ENCODE data around the gene FAM110A.
A peak's percentile ranks its signal among the peaks of the same experiment; 100 is the strongest.
"Not testable (repeated sequence)": the region's sequence is repeated elsewhere in the genome, so short reads cannot be mapped to it uniquely, and the experiment has no call there.

FAM110A gene

GRCh38 chr20:826695-827323, 6.7 kb upstream of the FAM110A start:
- no peaks in the 10 kb centered on the region for H3K27me3 ChIP-seq (ENCODE audit: insufficient read depth, low read length)

GRCh38 chr20:827981-828380, 5.5 kb upstream of the FAM110A start:
- H3K4me3 ChIP-seq (ENCODE audit: low read length); H3K36me3 ChIP-seq (ENCODE audit: insufficient read depth, low read length); H3K27me3 ChIP-seq (ENCODE audit: insufficient read depth, low read length); H3K9me3 ChIP-seq (ENCODE audit: low read length); H2AFZ ChIP-seq (ENCODE audit: low read depth, low read length); H3K4me1 ChIP-seq (ENCODE audit: insufficient read depth, low read length): not testable (repeated sequence)

More at GRCh38 chr20:826695-827323, 6.7 kb upstream of the FAM110A start:
- Histone ChIP-seq H3K4me3 (ENCODE audit: low read length) (no peak overlapping the region), H2AFZ (ENCODE audit: low read depth, low read length) (no peak overlapping the region), H3K9me3 (ENCODE audit: low read length) (no peaks in the 10 kb centered on the region), H3K4me1 (ENCODE audit: insufficient read depth, low read length) (no peaks in the 10 kb centered on the region), H3K36me3 (ENCODE audit: insufficient read depth, low read length) (no peaks in the 10 kb centered on the region)

- Histone ChIP-seq H3K36me3 (ENCODE audit: insufficient read depth, low read length) (no peaks in the 10 kb centered on the region), H2AFZ (ENCODE audit: low read depth, low read length) (no peak overlapping the region), H3K4me3 (ENCODE audit: low read length) (no peak overlapping the region)
Observed at GRCh38 chr20:828987-829386, 4.5 kb upstream of the FAM110A start.

DNA sequence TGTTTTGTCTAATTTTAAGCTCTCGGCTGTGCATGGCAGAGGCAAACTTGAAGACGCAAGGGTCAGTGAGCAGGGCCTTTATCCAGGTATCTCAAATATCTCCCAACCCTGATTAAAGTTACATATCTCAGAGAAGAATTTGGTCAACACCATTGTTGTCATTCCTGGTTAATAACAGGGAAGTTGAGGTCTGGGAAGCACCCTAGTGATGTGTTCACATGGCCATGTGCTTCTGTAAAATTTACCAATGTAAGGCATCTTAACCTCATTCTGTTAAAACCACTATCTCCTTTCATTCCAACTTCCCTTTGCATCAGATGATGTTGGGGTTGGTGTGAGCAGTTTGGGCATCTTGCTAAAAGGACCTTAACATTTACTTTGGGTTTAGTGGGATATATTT, 4.0 kb upstream of the FAM110A start:
- H3K4me3 ChIP-seq (ENCODE audit: low read length) = no peak overlapping the region
- peaks cover 5% of the 10 kb centered on the region for H3K4me1 ChIP-seq (ENCODE audit: insufficient read depth, low read length)
- no peaks in the 10 kb centered on the region for H3K9me3 ChIP-seq (ENCODE audit: low read length)
- no peak overlapping the region for H2AFZ ChIP-seq (ENCODE audit: low read depth, low read length)
- no peaks in the 10 kb centered on the region for H3K36me3 ChIP-seq (ENCODE audit: insufficient read depth, low read length)
- H3K27me3 ChIP-seq (ENCODE audit: insufficient read depth, low read length) = no peaks in the 10 kb centered on the region

More at GRCh38 chr20:828987-829386, 4.5 kb upstream of the FAM110A start:
- Histone ChIP-seq H3K4me1 (ENCODE audit: insufficient read depth, low read length) (peaks cover 3% of the 10 kb centered on the region), H3K9me3 (ENCODE audit: low read length) (no peaks in the 10 kb centered on the region), H3K27me3 (ENCODE audit: insufficient read depth, low read length) (no peaks in the 10 kb centered on the region)

DNA sequence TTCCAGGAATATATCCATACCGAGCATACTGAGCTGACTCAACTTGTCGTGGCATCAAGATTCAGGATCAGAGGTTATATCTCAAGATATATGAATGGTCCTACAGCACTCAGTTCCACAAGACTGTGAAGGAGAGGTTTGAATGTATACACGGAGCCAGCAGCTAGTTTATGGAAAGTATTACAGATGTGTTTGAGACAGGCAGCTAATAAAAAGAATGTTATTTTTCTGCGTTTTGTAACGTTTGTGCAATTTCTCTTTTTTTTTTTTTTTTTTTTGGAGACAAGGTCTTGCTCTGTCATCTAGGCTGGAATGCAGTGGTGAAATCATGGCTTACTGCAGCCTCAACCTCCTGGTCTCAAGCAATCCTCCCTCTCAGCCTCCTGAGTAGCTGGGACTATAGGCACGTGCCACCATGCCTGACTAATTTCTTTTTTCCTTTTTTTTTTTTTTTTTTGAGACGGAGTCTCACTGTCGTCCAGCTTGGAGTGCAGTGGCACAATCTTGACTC, 3.4 kb upstream of the FAM110A start:
- Histone ChIP-seq H3K4me1 (ENCODE audit: insufficient read depth, low read length) (peaks cover 9% of the 10 kb centered on the region), H3K9me3 (ENCODE audit: low read length) (no peaks in the 10 kb centered on the region), H2AFZ (ENCODE audit: low read depth, low read length) (no peak overlapping the region), H3K36me3 (ENCODE audit: insufficient read depth, low read length) (no peaks in the 10 kb centered on the region), H3K27me3 (ENCODE audit: insufficient read depth, low read length) (no peaks in the 10 kb centered on the region), H3K4me3 (ENCODE audit: low read length) (no peak overlapping the region)

- H3K9me3 ChIP-seq (ENCODE audit: low read length) = no peaks in the 10 kb centered on the region
- peaks cover 9% of the 10 kb centered on the region for H3K4me1 ChIP-seq (ENCODE audit: insufficient read depth, low read length)
- H2AFZ ChIP-seq (ENCODE audit: low read depth, low read length) = no peak overlapping the region
- H3K4me3 ChIP-seq (ENCODE audit: low read length) = no peak overlapping the region
- H3K36me3 ChIP-seq (ENCODE audit: insufficient read depth, low read length) = no peaks in the 10 kb centered on the region
- H3K27me3 ChIP-seq (ENCODE audit: insufficient read depth, low read length) = no peaks in the 10 kb centered on the region
Observed at GRCh38 chr20:831251-831650, 2.3 kb upstream of the FAM110A start.

DNA sequence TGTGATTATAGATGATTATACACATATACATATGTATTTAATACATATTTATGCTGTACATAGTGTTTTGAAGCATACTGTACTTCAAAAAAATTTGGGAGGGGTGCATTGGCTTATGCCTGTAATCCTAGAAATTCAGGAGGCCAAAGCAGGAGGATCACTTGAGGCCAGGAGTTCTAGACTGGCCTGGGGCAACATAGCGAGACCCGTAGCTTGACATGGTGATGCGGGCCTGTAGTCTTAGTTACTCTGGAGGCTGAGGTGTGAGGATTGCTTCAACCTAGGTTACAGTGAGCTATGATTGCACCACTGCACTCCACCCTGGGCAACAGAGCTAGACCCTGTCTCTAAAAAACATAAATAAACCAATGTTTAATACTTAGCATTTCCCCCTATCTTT, 1.6 kb upstream of the FAM110A start:
- H3K9me3 ChIP-seq (ENCODE audit: low read length) = no peaks in the 10 kb centered on the region
- H3K27me3 ChIP-seq (ENCODE audit: insufficient read depth, low read length) = no peaks in the 10 kb centered on the region
- H3K4me1 ChIP-seq (ENCODE audit: insufficient read depth, low read length) = peaks cover 9% of the 10 kb centered on the region
- H2AFZ ChIP-seq (ENCODE audit: low read depth, low read length) = no peak overlapping the region
- no peaks in the 10 kb centered on the region for H3K36me3 ChIP-seq (ENCODE audit: insufficient read depth, low read length)
- H3K4me3 ChIP-seq (ENCODE audit: low read length) = no peak overlapping the region

GRCh38 chr20:833121-833449, 430 bp upstream of the FAM110A start:
- Histone ChIP-seq H2AFZ (ENCODE audit: low read depth, low read length) (peak overlapping the region; percentile 84), H3K27me3 (ENCODE audit: insufficient read depth, low read length) (no peaks in the 10 kb centered on the region), H3K4me3 (ENCODE audit: low read length) (peak overlapping the region; percentile 77), H3K4me1 (ENCODE audit: insufficient read depth, low read length) (peaks cover 9% of the 10 kb centered on the region), H3K36me3 (ENCODE audit: insufficient read depth, low read length) (no peaks in the 10 kb centered on the region), H3K9me3 (ENCODE audit: low read length) (no peaks in the 10 kb centered on the region)

DNA sequence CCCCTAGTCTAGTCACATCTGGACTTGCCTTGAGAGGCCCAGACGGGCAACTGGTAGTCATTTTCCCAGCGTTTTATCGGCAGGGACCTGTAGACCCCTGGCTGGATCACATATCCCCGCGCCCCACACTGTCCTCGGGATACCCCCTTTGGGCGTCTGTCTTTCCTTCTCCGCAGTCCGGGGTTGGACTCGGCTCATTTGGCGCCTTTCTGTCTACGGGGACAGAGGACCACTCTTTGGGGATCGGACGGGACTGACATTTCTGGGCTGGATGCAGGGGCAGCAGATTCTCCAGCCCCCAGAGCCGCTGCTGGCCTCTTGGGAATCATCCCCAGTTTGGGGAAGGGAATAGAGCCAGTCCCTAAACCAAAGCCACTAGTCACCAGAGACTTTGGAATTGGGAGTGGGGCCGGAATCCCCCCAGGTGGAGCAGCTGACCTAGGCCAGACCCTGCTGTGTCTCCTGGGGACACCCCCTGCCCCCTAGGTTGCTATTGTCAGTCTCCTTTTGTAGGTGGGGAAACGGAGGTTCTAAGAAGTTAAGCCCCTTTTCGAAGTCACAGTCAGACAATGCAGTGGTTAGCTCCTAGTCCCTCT, 734 bp downstream of the FAM110A start:
- Histone ChIP-seq H2AFZ (ENCODE audit: low read depth, low read length) (peak overlapping the region; percentile 84), H3K9me3 (ENCODE audit: low read length) (no peaks in the 10 kb centered on the region), H3K36me3 (ENCODE audit: insufficient read depth, low read length) (no peaks in the 10 kb centered on the region), H3K27me3 (ENCODE audit: insufficient read depth, low read length) (no peaks in the 10 kb centered on the region), H3K4me1 (ENCODE audit: insufficient read depth, low read length) (peaks cover 9% of the 10 kb centered on the region), H3K4me3 (ENCODE audit: low read length) (peak overlapping the region; percentile 77)

DNA sequence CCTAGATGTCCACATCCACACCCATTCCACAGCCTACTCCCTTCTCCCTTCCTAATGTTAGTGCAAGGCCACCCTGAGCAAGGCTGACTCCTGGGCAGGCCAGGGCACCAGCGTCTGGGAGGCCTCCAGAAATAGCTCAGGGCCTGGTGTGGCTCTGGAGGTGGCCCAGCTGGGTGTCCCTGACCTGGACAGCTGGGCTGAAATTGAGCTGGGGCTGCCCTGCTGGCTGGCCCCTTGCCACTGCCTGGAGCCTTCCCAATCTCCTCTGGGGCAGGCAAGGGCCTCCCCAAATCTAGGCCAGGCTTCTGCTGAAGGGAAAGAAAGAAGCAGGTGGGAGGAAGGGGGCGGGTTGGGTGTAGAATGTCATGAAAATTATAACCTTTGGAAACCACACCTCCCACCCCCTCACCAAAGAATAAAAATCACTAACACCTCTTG, 2.1 kb downstream of the FAM110A start:
- Histone ChIP-seq H3K9me3 (ENCODE audit: low read length) (no peaks in the 10 kb centered on the region), H3K27me3 (ENCODE audit: insufficient read depth, low read length) (no peaks in the 10 kb centered on the region), H2AFZ (ENCODE audit: low read depth, low read length) (no peak overlapping the region), H3K4me1 (ENCODE audit: insufficient read depth, low read length) (peaks cover 9% of the 10 kb centered on the region), H3K36me3 (ENCODE audit: insufficient read depth, low read length) (no peaks in the 10 kb centered on the region), H3K4me3 (ENCODE audit: low read length) (no peak overlapping the region)

- Histone ChIP-seq H3K27me3 (ENCODE audit: insufficient read depth, low read length) (no peaks in the 10 kb centered on the region), H3K4me1 (ENCODE audit: insufficient read depth, low read length) (peaks cover 9% of the 10 kb centered on the region), H3K9me3 (ENCODE audit: low read length) (no peaks in the 10 kb centered on the region), H3K36me3 (ENCODE audit: insufficient read depth, low read length) (no peaks in the 10 kb centered on the region), H3K4me3 (ENCODE audit: low read length) (no peak overlapping the region), H2AFZ (ENCODE audit: low read depth, low read length) (no peak overlapping the region)
Observed at GRCh38 chr20:836190-836589, 2.7 kb downstream of the FAM110A start.

GRCh38 chr20:839015-839414, 5.5 kb downstream of the FAM110A start:
- Histone ChIP-seq H3K9me3 (ENCODE audit: low read length) (no peaks in the 10 kb centered on the region), H3K4me1 (ENCODE audit: insufficient read depth, low read length) (peaks cover 8% of the 10 kb centered on the region), H3K27me3 (ENCODE audit: insufficient read depth, low read length) (no peaks in the 10 kb centered on the region), H2AFZ (ENCODE audit: low read depth, low read length) (no peak overlapping the region), H3K36me3 (ENCODE audit: insufficient read depth, low read length) (no peaks in the 10 kb centered on the region), H3K4me3 (ENCODE audit: low read length) (no peak overlapping the region)

DNA sequence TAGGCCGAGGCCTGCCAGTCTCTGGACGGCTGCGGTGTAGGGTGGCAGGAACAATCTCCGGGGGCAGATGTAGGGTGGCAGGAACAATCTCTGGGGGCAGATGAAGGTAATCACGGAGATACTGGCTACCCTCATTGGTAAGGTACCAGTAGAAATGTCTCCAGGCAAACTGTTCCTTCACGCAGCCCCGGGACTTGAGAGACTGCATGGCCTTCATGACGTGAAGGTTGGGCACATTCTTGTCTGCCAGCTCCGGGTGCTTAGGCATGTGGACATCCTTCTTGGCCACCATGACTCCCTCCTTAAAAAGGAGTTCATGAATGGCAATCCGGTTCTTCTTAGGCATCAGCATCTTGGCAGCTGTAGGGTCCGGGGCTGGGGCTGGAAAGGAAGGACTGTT, 6.1 kb downstream of the FAM110A start:
- Histone ChIP-seq H3K36me3 (ENCODE audit: insufficient read depth, low read length) (no peaks in the 10 kb centered on the region), H3K9me3 (ENCODE audit: low read length) (no peaks in the 10 kb centered on the region), H2AFZ (ENCODE audit: low read depth, low read length) (no peak overlapping the region), H3K27me3 (ENCODE audit: insufficient read depth, low read length) (no peaks in the 10 kb centered on the region), H3K4me3 (ENCODE audit: low read length) (no peak overlapping the region), H3K4me1 (ENCODE audit: insufficient read depth, low read length) (peaks cover 8% of the 10 kb centered on the region)

DNA sequence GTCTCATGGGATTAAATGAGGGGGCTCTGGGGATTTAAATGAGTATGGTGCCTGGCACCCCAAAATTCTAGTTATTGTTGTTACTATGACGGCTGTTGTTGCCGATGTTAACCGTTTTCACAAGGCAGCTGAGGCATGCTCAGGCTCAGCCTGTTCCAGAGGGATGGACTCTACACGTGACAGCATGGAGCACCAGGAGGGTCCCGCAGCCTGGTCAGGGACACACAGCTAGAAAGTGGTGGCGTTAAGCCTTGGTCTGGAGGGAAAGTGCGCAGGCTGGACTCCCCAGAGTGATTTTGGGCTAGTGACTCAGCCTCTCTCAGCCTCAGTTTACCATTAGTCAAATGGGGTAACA, 7.0 kb downstream of the FAM110A start:
- Histone ChIP-seq H3K27me3 (ENCODE audit: insufficient read depth, low read length) (no peaks in the 10 kb centered on the region), H3K4me3 (ENCODE audit: low read length) (no peak overlapping the region), H3K4me1 (ENCODE audit: insufficient read depth, low read length) (peaks cover 8% of the 10 kb centered on the region), H3K9me3 (ENCODE audit: low read length) (no peaks in the 10 kb centered on the region), H3K36me3 (ENCODE audit: insufficient read depth, low read length) (no peaks in the 10 kb centered on the region), H2AFZ (ENCODE audit: low read depth, low read length) (no peak overlapping the region)

Data from neuron (in vitro differentiated cells).